HepG2 (cell line): ENCODE data around the gene PEX12.

Experiments
- CCAR2 ChIP-seq: fragments of 200-400 bp; formaldehyde crosslinking; optimal IDR thresholded peaks from 2 replicates; pipeline ENCODE3; 2018; ENCODE audit warnings: low read depth, mild to moderate bottlenecking, low read length, moderate library complexity
- DPF2 ChIP-seq: sonication (generic); formaldehyde crosslinking; IDR thresholded peaks from 2 replicates; pipeline ENCODE4 v1.4.0; 2020; ENCODE audit warnings: mild to moderate bottlenecking, low read depth, missing genetic modification reagents, borderline replicate concordance
- FOXK1 ChIP-seq: sonication (generic); formaldehyde crosslinking; IDR thresholded peaks from 2 replicates; pipeline ENCODE4 v1.4.0; 2020; ENCODE audit warnings: low read depth, missing genetic modification reagents, borderline replicate concordance
- GATA4 ChIP-seq: sonication (generic); IDR thresholded peaks from 2 replicates; pipeline ENCODE4 v1.6.1; 2016; ENCODE audit warnings: antibody characterized with exemption, low read depth, borderline replicate concordance
- NFKBIZ ChIP-seq: IDR thresholded peaks from 2 replicates; pipeline ENCODE4 v1.6.1; 2018; ENCODE audit warnings: missing genetic modification reagents, missing compliant biosample characterization
- POLR2A ChIP-seq, 2 experiments: IDR thresholded peaks; 2 replicates each; pipeline ENCODE4 v1.6.1; 2011; ENCODE audit warnings: low read depth in 2 of 2, low read length in 2 of 2, mild to moderate bottlenecking in 1 of 2, moderate library complexity in 1 of 2; ENCODE audit not compliant: insufficient read depth in 1 of 2
- SP1 ChIP-seq, 2 experiments: fragments of 450-650 bp in 1 of 2; sonication (generic) in 1 of 2; formaldehyde crosslinking in 1 of 2; IDR thresholded peaks; 2 replicates each; pipeline versions ENCODE4 v1.4.0 to v1.6.1; 2016 to 2020; ENCODE audit warnings: missing genetic modification reagents in 1 of 2
- ZNF180 ChIP-seq: sonication (generic); formaldehyde crosslinking; IDR thresholded peaks from 2 replicates; pipeline ENCODE4 v1.4.0; 2020; ENCODE audit warnings: low read depth, missing genetic modification reagents, borderline replicate concordance
- TF ChIP-seq, protein P1 (sequence below): sonication (generic); formaldehyde crosslinking; IDR thresholded peaks from 2 replicates; pipeline ENCODE4 v1.4.0; 2020; ENCODE audit warnings: missing genetic modification reagents

DNA sequence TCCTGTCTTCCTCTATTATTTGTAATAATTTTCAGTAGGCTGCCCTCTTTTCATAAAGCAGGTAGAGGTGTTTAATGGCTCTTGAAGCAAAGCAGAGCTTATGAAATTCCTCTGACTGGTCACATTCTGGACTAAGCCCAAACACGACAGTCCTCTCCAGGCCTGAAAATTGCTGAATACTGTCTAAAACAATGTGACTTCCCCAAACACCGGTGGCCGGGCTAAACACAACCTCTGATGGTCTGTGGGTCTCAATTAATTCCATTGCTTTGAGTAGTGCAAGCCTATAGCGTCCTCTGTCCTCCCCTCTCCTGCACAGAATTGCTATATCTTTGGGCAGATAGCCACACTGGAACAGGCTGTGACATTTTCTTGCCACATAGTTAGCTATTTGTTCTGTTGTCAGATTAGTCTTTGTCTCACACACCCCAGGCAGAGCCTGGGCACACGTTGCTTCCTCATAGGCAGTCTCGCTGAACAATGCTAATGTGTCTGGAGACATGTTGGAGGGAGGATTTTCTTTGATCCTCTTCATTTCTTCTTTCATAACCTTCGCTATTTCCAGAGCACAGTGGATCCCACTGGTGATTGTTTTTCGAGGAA, 30.1 kb downstream of the PEX12 start:
- TF ChIP-seq GATA4 (no peak), NFKBIZ (CRISPR knock-in tag) (no peak), SP1 (IDR thresholded peaks at IDR 0.05) (no peak), SP1 (CRISPR knock-in tag; IDR thresholded peaks at IDR 0.05) (no peak), ZNF180 (no peak), CCAR2 (no peak), FOXK1 (CRISPR knock-in tag) (no peak), POLR2A (IDR thresholded peaks at IDR 0.05; ENCODE audit: insufficient read depth in 1 of 2, low read depth in 2 of 2, low read length in 2 of 2) (no peak), DPF2 (no peak)
- TF ChIP-seq, protein P1, sequence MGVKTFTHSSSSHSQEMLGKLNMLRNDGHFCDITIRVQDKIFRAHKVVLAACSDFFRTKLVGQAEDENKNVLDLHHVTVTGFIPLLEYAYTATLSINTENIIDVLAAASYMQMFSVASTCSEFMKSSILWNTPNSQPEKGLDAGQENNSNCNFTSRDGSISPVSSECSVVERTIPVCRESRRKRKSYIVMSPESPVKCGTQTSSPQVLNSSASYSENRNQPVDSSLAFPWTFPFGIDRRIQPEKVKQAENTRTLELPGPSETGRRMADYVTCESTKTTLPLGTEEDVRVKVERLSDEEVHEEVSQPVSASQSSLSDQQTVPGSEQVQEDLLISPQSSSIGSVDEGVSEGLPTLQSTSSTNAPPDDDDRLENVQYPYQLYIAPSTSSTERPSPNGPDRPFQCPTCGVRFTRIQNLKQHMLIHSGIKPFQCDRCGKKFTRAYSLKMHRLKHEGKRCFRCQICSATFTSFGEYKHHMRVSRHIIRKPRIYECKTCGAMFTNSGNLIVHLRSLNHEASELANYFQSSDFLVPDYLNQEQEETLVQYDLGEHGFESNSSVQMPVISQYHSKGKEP (CRISPR knock-in tag): no peak
